IMR-90 (cell line): ENCODE measurements around the gene MGAT5B.
"Not testable (repeated sequence)": the region's sequence is repeated elsewhere in the genome, so short reads cannot be mapped to it uniquely, and the experiment has no call there.

Experiments used
- BHLHE40 ChIP-seq: fragments of 150-350 bp; IDR thresholded peaks from 2 replicates; pipeline ENCODE4 v1.6.1; 2016; ENCODE audit warnings: mild to moderate bottlenecking, low read depth, low read length
- CEBPB ChIP-seq: IDR thresholded peaks from 2 replicates; pipeline ENCODE4 v1.6.1; 2012; ENCODE audit warnings: low read depth, low read length, improper control_type of control experiment
- CTCF ChIP-seq: conservative IDR thresholded peaks from 2 replicates; pipeline ENCODE4 v1.5.1; 2012; ENCODE audit warnings: mild to moderate bottlenecking, low read depth, low read length, improper control_type of control experiment
- MAFK ChIP-seq: IDR thresholded peaks from 2 replicates; pipeline ENCODE4 v1.6.1; 2012; ENCODE audit warnings: low read depth, low read length, improper control_type of control experiment
- MAZ ChIP-seq: IDR thresholded peaks from 2 replicates; pipeline ENCODE4 v1.6.1; 2012; ENCODE audit warnings: low read depth, mild to moderate bottlenecking, low read length, improper control_type of control experiment, moderate library complexity, borderline replicate concordance
- MXI1 ChIP-seq: IDR thresholded peaks from 2 replicates; pipeline ENCODE4 v1.6.1; 2012; ENCODE audit warnings: low read depth, mild to moderate bottlenecking, low read length, moderate library complexity, borderline replicate concordance
- NFE2L2 ChIP-seq: fragments of 150-350 bp; IDR thresholded peaks from 2 replicates; pipeline ENCODE4 v1.6.1; 2016; ENCODE audit warnings: low read depth, mild to moderate bottlenecking, low read length
- POLR2A ChIP-seq: IDR thresholded peaks from 2 replicates; pipeline ENCODE4 v1.6.1; 2012; ENCODE audit warnings: mild to moderate bottlenecking, low read depth, low read length
- USF2 ChIP-seq: fragments of 150-350 bp; IDR thresholded peaks from 2 replicates; pipeline ENCODE4 v1.6.1; 2017; ENCODE audit warnings: mild to moderate bottlenecking, antibody characterized with exemption, low read length, low read depth
- TF ChIP-seq, protein P1 (sequence below): fragments of 150-350 bp; IDR thresholded peaks from 2 replicates; pipeline ENCODE4 v1.6.1; 2016; ENCODE audit warnings: low read depth, mild to moderate bottlenecking, low read length, moderate library complexity, borderline replicate concordance

- TF ChIP-seq CTCF, USF2, NFE2L2, MXI1, BHLHE40, POLR2A, CEBPB, MAZ, MAFK: not testable (repeated sequence)
- TF ChIP-seq, protein P1, sequence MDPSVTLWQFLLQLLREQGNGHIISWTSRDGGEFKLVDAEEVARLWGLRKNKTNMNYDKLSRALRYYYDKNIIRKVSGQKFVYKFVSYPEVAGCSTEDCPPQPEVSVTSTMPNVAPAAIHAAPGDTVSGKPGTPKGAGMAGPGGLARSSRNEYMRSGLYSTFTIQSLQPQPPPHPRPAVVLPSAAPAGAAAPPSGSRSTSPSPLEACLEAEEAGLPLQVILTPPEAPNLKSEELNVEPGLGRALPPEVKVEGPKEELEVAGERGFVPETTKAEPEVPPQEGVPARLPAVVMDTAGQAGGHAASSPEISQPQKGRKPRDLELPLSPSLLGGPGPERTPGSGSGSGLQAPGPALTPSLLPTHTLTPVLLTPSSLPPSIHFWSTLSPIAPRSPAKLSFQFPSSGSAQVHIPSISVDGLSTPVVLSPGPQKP: not testable (repeated sequence)
These were observed 25.1 kb upstream of the MGAT5B start for GRCh38 chr17:76843068-76843467.
